Measurements from ENCODE around the gene FUOM.

The FUOM gene

DNA sequence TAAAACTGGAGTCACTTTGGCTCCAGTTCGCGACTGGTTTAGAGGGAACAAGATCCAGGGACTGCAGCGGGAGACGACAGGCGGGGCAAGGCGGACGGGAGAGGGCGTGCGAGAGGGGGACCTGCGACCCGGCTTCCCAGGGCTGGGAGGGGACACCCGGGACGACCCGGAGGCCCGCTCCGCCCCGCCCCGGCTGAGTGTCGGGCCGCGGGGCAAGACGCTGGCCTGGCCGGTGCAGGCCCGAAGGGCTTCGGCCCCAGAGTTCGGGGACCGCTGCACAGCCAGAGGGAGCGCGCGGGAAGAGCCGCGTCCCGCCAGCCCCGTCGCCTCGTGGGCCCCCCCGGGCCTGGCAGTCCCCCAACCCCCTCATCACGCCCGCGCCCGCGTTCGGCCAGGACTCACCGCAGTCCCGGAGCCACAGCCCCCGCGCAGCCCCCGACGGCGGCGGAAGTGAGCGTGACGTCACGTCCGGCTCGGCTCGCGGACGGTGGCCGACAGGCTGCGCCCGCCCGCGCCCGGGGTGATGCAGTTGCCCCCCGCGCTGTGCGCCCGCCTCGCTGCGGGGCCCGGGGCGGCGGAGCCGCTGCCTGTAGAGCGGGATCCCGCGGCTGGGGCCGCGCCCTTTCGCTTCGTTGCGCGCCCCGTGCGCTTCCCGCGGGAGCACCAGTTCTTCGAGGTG is 49.3 kb downstream of the FUOM start, which contains the start of the genes TUBGCP2 and ZNF511:
TUBGCP2 (minus strand) TSS at position 452 of the 679 bp plus-strand sequence. CDS start 5,931 bp downstream, outside the sequence.
ZNF511 (plus strand) TSS at position 494 of the 679 bp plus-strand sequence; CDS start at position 524, 30 bp downstream.
- no peak for DNase-seq (ENCODE audit: low read depth)
- TF ChIP-seq, protein P1, sequence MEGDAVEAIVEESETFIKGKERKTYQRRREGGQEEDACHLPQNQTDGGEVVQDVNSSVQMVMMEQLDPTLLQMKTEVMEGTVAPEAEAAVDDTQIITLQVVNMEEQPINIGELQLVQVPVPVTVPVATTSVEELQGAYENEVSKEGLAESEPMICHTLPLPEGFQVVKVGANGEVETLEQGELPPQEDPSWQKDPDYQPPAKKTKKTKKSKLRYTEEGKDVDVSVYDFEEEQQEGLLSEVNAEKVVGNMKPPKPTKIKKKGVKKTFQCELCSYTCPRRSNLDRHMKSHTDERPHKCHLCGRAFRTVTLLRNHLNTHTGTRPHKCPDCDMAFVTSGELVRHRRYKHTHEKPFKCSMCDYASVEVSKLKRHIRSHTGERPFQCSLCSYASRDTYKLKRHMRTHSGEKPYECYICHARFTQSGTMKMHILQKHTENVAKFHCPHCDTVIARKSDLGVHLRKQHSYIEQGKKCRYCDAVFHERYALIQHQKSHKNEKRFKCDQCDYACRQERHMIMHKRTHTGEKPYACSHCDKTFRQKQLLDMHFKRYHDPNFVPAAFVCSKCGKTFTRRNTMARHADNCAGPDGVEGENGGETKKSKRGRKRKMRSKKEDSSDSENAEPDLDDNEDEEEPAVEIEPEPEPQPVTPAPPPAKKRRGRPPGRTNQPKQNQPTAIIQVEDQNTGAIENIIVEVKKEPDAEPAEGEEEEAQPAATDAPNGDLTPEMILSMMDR (IDR thresholded peaks at IDR 0.05; ENCODE audit: control insufficient read depth, extremely low read depth, insufficient read depth), result no peak

DNA sequence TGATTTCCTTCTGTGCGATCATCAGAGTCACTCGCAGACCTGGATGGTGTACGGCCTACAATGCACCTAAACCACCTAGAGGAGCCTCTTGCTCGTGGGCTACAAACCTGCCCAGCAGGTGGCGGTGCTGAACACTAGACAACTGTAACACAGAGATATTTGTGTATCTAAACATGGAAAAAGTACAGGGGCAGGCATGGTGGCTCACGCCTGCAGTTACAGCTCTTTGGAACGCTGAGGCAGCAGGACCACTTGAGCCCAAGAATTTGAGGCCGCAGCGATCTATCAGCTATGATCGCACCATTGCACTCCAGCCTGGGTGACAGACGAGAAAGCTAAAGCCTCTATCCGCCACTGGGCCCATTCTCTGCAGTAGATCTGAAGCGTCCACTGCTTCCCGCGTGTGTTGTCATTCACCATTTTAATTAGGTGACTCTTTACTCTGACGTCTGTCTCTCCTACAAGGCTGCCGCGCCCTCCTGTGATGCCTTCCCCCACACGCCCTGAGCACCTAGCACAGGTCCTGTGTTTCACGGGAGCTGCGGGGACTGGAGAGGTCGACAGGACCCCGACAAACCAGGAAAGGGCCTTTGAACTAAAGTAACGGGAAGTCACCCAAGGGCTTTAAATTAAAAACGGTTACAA is 49.9 kb downstream of the FUOM start:
- peak overlapping the region; percentile 81 for H3K4me3 ChIP-seq (ENCODE audit: low read depth, low read length)
- TF ChIP-seq, protein P1 (IDR thresholded peaks at IDR 0.05; ENCODE audit: control insufficient read depth, extremely low read depth, insufficient read depth), result peak; percentile 97

More for the DNA sequence above, 49.3 kb downstream of the FUOM start, which contains the start of the genes TUBGCP2 and ZNF511:
- H3K4me3 ChIP-seq (ENCODE audit: low read depth, low read length), result peak within 1 kb of the TSS; percentile 81

DNA sequence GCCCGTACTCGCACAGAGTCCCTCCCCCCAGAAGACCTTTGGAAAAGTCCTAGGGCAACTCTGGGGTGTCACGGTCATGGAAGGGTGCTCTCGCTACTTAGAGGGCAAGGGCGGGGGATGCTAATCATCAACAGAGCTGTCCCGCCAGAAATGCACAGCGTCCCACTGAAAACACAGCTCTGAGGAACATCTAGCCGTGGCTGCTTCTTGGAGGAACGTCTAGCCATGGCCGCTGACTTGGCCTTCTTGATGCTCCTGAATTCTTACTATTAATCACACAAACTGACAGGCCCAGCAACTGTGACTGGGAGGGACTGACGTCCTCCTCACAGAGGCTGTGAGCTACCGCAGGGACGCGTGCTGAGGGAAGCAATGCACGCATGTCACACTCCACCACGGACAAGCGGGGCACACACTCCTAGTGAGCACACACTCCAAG is 50.9 kb downstream of the FUOM start:
- TF ChIP-seq, protein P1 (IDR thresholded peaks at IDR 0.05; ENCODE audit: control insufficient read depth, extremely low read depth, insufficient read depth), result no peak
- H3K4me3 ChIP-seq (ENCODE audit: low read depth, low read length), result peak overlapping the region; percentile 81
- no peak for DNase-seq (ENCODE audit: low read depth)

More for the DNA sequence above, 49.9 kb downstream of the FUOM start:
- DNase-seq (ENCODE audit: low read depth), result peak; percentile 67

GRCh38 chr10:133306097-133306476 is 51.7 kb downstream of the FUOM start:
- no peak for DNase-seq (ENCODE audit: low read depth)
- TF ChIP-seq, protein P1 (IDR thresholded peaks at IDR 0.05; ENCODE audit: control insufficient read depth, extremely low read depth, insufficient read depth), result no peak
- no peak overlapping the region for H3K4me3 ChIP-seq (ENCODE audit: low read depth, low read length)

Measured in LNCaP clone FGC (cell line).